Cardiac fibroblast (primary cell): ENCODE results near the gene RAB25.

Experiments
- DNase-seq, 2 donors: peaks; one replicate each; pipeline versions ENCODE4 v3.0.0 to v3.0.0-alpha.2; 2010; ENCODE audit warnings: low read depth in 2 of 2
- H3K4me3 ChIP-seq, 2 donors: replicated peaks in 1 of 2; 1 replicate in 1 of 2; 2 replicates in 1 of 2; pipeline ENCODE4 v1.5.1; 2011; ENCODE audit warnings: low read depth in 2 of 2, low read length in 2 of 2, mild to moderate bottlenecking in 2 of 2, moderate library complexity in 1 of 2
- CTCF ChIP-seq: IDR thresholded peaks from one replicate; pipeline ENCODE4 v1.5.1; 2011; ENCODE audit warnings: low read depth, mild to moderate bottlenecking, low read length, inconsistent platforms

RAB25 gene

GRCh38 chr1:156081917-156082308 lies 21.0 kb downstream of the RAB25 start:
- H3K4me3 ChIP-seq = peak overlapping the region; percentile 73 to 79
- no peak for TF ChIP-seq CTCF
- DNase-seq = no peak

GRCh38 chr1:156082309-156083091 lies 21.5 kb downstream of the RAB25 start, which contains the start of gene MEX3A:
Gene MEX3A, minus strand, starts transcription at chr1:156082465. Its CDS starts 467 bp downstream, at chr1:156081998.
- H3K4me3 ChIP-seq = peak within 1 kb of the TSS; percentile 73 to 79
- no peak for TF ChIP-seq CTCF
- DNase-seq = peak; percentile 65 to 77

GRCh38 chr1:156083800-156084790 lies 23.1 kb downstream of the RAB25 start:
- DNase-seq = no peak
- no peak for TF ChIP-seq CTCF
- H3K4me3 ChIP-seq = no peak overlapping the region

- no peak overlapping the region for H3K4me3 ChIP-seq
- peak; percentile 85 to 89 for DNase-seq
- no peak for TF ChIP-seq CTCF
These were observed 25.3 kb downstream of the RAB25 start for GRCh38 chr1:156086256-156086662.

- H3K4me3 ChIP-seq = no peak overlapping the region
- no peak for TF ChIP-seq CTCF
- DNase-seq = no peak
These were observed 28.7 kb downstream of the RAB25 start for GRCh38 chr1:156089704-156090103.

- TF ChIP-seq CTCF = no peak
- DNase-seq = no peak
- H3K4me3 ChIP-seq = no peak overlapping the region
These were observed 29.3 kb downstream of the RAB25 start for GRCh38 chr1:156090138-156090839.
